HG03342 (cell line): ENCODE measurements around the gene BABAM2.
"Not testable (repeated sequence)": the region's sequence is repeated elsewhere in the genome, so short reads cannot be mapped to it uniquely, and the experiment has no call there.

Experiments
- ATAC-seq: cut with Tn5 transposase; IDR thresholded peaks from one replicate; pipeline ENCODE4 v1.9.1; 2021; ENCODE audit warnings: mild to moderate bottlenecking, moderate library complexity; ENCODE audit not compliant: unreplicated experiment

The BABAM2 gene

GRCh38 chr2:28362991-28363521, 472.5 kb downstream of the BABAM2 start:
- ATAC-seq = no peak

- no peak for ATAC-seq
Measured at GRCh38 chr2:28363686-28364280, 473.3 kb downstream of the BABAM2 start.

DNA sequence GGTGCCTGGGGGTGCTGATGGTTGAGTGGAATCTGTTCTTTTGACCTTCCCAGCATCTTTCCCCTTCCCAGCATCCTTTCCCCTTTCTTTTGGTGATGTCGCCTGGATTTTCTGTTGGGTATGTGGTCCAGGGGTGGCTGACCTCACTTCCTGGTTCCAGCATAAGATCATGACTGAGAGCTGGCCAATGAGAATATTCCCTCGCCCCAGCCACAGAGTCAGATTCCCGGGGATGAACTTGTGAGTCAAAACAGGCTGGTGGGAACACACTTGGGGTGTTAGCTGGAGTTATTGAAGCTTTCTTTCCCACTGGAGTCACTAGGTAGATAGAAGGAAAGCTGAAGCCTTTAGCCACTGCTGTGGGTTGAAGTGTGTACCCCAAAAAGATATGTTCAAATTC, 474.1 kb downstream of the BABAM2 start:
- ATAC-seq = no peak

- ATAC-seq = no peak
Measured at GRCh38 chr2:28365158-28365557, 474.6 kb downstream of the BABAM2 start.

DNA sequence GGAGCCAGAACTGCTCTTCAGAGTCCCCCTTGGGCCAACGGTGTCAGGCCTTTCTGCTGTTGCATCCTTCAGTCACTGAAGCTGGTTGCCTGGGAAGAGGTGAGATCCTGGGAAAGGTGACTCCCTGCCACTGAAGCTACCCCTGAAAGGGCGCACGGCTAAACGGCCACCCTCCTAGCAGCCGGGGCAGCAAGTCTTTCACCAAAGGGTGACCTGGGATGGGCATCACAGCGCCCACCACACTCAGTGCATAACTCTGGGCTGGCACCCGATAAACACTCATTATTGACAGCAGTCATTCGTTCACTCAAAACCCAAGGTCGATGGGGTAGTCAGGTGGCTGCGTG, 475.6 kb downstream of the BABAM2 start:
- ATAC-seq = no peak

DNA sequence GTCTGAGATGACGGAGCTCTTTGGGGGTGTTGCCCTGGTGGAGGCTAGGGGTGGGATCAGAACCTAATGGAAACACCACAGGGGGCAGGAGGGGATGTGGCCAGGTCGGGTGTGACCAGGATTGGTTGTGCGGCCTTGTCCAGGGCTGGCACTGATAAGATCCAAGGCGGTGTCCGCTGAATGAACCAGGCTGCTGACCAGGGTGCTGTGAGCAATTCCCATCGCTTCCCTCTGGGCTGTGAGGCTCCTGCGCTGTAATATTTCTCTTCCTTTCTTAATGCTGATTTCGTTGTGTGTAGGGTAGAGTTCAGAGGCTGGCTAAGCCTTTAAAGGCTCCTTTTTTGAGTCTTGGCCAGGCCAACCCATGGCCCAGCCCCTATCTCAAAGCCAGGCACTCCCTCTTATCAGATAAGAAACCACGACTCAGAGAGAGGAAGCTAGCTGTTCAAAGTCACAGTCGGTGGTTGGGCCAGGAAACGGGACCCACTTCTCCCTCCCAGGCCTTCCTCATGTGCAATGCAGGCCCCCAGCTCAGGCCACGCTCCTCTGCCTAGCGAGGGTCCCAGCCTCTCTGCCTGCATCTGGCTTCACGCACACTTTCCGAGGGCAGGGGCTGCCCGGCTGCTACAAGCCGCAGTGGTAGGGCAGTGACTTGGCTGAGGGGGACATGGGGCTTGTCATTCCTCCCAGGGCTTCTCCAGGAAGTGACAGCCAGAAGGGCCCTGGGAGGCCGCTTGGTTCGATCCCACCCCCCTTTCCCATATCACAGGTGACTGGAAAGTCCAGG, 476.2 kb downstream of the BABAM2 start:
- no peak for ATAC-seq

GRCh38 chr2:28367667-28368356, 477.3 kb downstream of the BABAM2 start:
- no peak for ATAC-seq

DNA sequence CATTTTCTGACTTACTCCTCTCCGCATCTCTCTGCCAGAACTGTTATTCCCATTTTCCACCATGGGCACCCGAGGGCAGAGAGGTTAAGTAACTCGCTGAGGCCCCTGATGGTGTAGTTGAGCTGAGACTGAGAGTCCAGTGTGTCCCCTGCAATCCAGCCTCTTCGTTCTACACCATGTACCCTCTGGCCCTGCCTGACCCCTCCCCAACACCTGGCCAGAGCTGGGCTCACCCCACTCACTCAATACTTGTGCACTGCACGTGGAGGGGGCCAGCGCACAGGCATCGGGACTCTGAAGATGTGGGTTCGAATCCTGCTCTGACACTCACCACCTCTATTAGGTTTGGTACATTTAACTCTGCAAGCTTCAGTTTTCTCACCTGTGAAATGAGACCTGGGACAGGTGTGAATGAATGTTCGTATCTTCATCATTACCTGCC, 477.8 kb downstream of the BABAM2 start:
- no peak for ATAC-seq

DNA sequence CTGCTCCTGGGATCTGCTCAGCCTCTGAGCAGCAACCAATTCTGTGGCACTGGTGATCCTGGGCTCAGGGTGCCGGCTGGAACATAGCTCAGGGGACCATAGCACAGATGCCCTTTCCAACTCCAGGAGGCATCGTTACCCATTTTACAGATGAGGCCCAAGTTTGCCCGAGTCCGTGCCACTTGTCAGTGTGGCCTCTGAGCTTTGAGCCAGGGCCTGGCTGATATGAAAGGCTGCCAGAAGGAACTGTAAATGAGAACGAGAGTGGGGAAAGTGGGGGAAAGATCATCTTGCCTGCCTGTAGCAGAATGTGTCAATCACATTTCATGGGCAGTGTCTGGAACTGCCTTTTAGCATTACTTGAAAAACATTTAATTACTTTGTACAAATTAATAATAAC, 478.8 kb downstream of the BABAM2 start:
- no peak for ATAC-seq

DNA sequence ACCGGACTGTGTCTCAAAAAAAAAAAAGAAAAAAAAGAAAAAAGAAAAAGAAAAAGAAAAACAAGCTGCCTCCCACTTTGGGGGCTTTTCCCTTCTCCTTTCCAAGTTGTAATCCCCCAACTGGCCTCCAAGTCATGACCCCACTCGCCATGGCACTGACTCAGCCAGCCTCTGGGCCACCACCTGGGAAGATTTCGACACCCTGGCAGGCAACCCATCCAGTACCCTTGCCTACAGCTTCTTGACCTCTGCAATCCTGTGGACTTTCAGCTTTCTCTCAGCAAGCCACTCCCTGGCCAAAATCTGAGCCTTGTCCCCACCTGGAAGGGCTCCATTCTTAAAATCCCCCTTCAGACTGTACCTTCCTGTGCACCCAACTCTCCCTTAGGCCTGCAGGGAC, 479.8 kb downstream of the BABAM2 start:
- ATAC-seq = no peak

DNA sequence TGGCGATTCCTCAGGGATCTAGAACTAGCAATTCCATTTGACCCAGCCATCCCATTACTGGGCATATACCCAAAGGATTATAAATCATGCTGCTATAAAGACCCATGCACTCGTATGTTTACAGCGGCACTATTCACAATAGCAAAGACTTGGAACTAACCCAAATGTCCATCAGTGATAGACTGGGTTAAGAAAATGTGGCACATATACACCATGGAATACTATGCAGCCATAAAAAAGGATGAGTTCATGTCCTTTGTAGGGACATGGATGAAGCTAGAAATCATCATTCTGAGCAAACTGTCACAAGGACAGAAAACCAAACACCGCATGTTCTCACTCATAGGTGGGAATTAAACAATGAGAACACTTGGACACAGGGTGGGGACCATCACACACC, 481.2 kb downstream of the BABAM2 start:
- not testable (repeated sequence) for ATAC-seq

- ATAC-seq = no peak
Measured at GRCh38 chr2:28373854-28374253, 483.3 kb downstream of the BABAM2 start.

DNA sequence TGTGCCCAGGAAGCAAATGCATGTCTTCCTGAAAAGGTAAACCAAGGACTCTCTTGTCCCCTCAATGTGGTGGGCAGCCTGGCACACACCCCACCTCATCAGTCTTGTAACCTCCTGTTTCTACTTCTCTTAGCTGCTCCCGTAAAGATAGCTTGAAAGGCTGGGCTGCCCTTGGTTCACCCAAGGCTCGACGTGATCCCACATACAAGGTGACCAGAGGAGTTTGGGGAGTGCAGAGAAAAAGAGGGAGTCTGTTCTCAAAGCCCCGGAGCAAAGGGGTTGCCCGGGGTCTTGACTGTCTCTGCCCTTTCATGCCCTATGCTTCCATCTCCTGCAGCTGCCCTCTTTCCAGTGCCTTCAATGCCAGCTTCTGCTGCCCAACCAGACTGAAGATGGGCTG, 483.8 kb downstream of the BABAM2 start:
- no peak for ATAC-seq

GRCh38 chr2:28375236-28375635, 484.7 kb downstream of the BABAM2 start:
- no peak for ATAC-seq

- no peak for ATAC-seq
Measured at GRCh38 chr2:28375742-28376631, 485.5 kb downstream of the BABAM2 start.

- ATAC-seq = no peak
Measured at GRCh38 chr2:28377195-28377816, 486.8 kb downstream of the BABAM2 start.

GRCh38 chr2:28377984-28378678, 487.6 kb downstream of the BABAM2 start:
- no peak for ATAC-seq

DNA sequence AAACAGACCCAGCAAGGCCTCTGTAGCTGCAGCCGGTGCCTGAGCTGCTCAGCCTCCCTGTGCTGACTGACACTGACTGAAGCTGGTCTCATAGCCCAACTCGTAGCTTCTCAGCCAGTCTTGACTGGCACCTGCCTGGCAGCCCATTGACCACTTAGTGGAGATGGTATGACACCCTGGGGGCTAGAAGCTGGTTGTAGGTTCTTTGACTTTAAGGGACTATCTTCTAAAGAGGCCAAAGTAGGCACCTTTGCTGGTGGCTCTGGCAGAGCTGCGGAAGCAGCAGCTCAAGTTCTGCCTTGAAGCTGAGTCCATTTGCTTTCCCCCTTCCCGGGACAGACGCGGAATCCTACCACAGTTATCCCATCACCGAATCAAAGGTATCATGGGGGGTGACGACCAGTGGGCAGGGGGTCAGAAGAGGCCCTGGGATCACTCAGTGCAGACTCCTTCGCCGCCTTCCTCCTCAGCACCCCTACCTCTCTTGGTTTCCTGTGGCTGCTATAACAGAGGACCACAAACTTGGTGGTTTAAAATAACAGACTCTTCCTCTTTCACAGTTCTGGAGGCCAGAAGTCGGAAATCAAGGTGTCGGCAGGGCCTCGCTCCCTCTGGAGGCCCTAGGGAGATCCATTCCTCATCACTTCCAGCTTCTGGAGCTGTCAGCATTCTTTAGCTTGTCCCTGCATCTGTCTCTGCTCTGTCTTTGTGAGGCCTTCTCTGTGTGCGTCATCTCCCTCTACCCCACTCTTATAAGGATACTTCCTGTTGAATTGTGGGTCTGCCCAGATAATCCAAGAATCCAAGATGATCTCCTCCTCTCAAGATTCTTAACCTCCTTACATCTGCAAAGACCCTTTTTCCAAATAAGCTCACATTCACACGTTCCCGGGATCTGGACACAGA, 488.4 kb downstream of the BABAM2 start:
- no peak for ATAC-seq

- no peak for ATAC-seq
Measured at GRCh38 chr2:28380219-28380618, 489.7 kb downstream of the BABAM2 start.
